ENCODE results near the gene KRR1. TPM values are rescaled to one million over a fixed set of nuclear protein-coding genes. Genes with fewer than 3 reads are reported as not detected.

KRR1 gene
- total RNA-seq, 2 experiments from 2014 or later = 144 to 148 TPM

DNA sequence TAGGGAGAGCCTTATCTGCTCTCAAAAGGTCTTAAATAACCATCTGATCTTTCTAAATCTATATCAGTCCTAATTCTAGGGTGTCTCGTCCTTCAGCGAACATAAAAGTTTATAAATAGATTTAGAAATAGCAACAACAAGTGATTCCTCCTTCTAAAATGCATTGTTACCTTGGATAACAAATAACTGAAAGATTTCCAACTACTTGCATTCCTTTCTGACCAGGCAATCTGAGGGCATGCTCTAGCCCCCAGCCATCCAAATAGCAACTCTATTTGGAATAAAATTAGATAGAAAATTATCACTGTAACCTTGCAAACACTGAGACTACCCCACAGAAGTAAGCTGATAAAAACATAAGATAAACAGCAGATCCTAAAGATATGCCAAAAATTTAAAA, 21.8 kb upstream of the KRR1 start:
- H3K27me3 Mint-ChIP-seq = peaks cover 14% of the 10 kb centered on the region
- H3K4me1 Mint-ChIP-seq (ENCODE audit: low read depth) = no peaks in the 10 kb centered on the region
- intact Hi-C loops (cut with DNase I, micrococcal nuclease) = no loop called here

DNA sequence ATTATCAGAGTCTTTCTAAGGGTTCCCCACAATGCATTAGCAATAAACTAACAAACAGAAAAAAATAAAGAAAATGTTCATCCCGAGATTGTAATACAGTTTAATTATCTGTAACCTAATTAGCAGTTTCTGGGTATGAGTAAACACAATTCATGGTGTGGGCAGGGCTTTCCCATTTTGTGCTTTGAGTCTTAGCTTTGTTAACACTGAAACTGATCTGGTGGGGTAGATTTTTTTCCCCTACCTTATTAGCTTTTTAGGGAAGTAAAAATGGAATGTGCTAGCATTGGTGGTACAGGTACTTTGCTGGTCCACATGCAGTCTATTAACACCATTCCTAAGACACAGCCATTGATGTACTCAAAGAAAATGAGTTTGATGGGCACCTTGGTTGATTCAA, 18.4 kb upstream of the KRR1 start:
- no peak for TF ChIP-seq CTCF (IDR thresholded peaks at IDR 0.05)
- Histone ChIP-seq H3K4me3 (ENCODE audit: low read length) (no peak overlapping the region), H3K27me3 (ENCODE audit: control insufficient read depth in 1 of 2, insufficient read depth in 2 of 2, low read length in 2 of 2) (peaks cover 0 to 10% of the 10 kb centered on the region in 2 experiments), H3K27ac (ENCODE audit: low read depth in 1 of 2, low read length in 2 of 2) (no peak overlapping the region), H3K36me3 (ENCODE audit: insufficient read depth, low read length) (no peaks in the 10 kb centered on the region), H3K4me1 (ENCODE audit: insufficient read depth, low read length) (no peaks in the 10 kb centered on the region), H3K9me3 (ENCODE audit: control insufficient read depth in 1 of 2, insufficient read depth in 1 of 2, low read length in 2 of 2) (no peaks in the 10 kb centered on the region)
- POLR2A ChIA-PET = no interaction called here
- no peak overlapping the region for H3K4me3 Mint-ChIP-seq
- no peak overlapping the region for H3K27ac Mint-ChIP-seq
- ATAC-seq (ENCODE audit: poor library complexity) = no peak
- H3K4me1 Mint-ChIP-seq (ENCODE audit: low read depth) = no peaks in the 10 kb centered on the region
- DNase-seq = no peak
- H3K27me3 Mint-ChIP-seq = peaks cover 35% of the 10 kb centered on the region
- intact Hi-C loops (cut with DNase I, micrococcal nuclease) = loop anchor here (2.0 to 10.0 kb wide), 5 partner anchors 507 to 1262 kb away; no protein-coding TSS in a partner anchor
- no peaks in the 10 kb centered on the region for H3K36me3 Mint-ChIP-seq (ENCODE audit: low read depth)
- CTCF ChIA-PET = no interaction called here
- no peaks in the 10 kb centered on the region for H3K9me3 Mint-ChIP-seq

More for the DNA sequence above, 21.8 kb upstream of the KRR1 start:
- ChIA-PET POLR2A (no interaction called here), CTCF (no interaction called here)
- no peak overlapping the region for H3K4me3 Mint-ChIP-seq
- H3K9me3 ChIP-seq (ENCODE audit: control insufficient read depth in 1 of 2, insufficient read depth in 1 of 2, low read length in 2 of 2) = no peaks in the 10 kb centered on the region
- no peak for TF ChIP-seq CTCF (IDR thresholded peaks at IDR 0.05)
- H3K9me3 Mint-ChIP-seq = no peaks in the 10 kb centered on the region
- no peak overlapping the region for H3K27ac Mint-ChIP-seq
- no peak overlapping the region for H3K27ac ChIP-seq (ENCODE audit: low read depth in 1 of 2, low read length in 2 of 2)
- H3K36me3 Mint-ChIP-seq (ENCODE audit: low read depth) = no peaks in the 10 kb centered on the region
- no peak overlapping the region for H3K4me3 ChIP-seq (ENCODE audit: low read length)
- H3K36me3 ChIP-seq (ENCODE audit: insufficient read depth, low read length) = no peaks in the 10 kb centered on the region
- ATAC-seq (ENCODE audit: poor library complexity) (no peak), DNase-seq (no peak)
- no peaks in the 10 kb centered on the region for H3K4me1 ChIP-seq (ENCODE audit: insufficient read depth, low read length)
- H3K27me3 ChIP-seq (ENCODE audit: control insufficient read depth in 1 of 2, insufficient read depth in 2 of 2, low read length in 2 of 2) = peaks cover 0 to 9% of the 10 kb centered on the region in 2 experiments

DNA sequence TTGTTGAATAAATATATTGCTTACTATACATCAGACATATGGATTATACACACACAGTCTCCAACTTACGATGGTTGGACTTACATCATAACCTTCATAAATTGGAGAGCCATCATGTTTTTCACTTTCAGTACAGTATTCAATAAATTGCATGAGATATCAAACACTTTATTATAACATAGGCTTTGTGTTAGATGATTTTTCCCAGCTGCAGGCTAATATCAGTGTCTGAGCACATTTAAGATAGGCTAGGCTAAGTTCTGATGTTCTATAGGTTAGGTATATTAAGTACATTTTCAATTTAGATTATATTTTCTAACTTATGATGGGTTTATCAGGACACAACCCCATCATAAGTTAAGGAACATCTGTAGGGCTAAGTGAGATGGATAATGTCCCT, 17.9 kb upstream of the KRR1 start:
- intact Hi-C loops (cut with DNase I, micrococcal nuclease) = loop anchor here (2.0 to 10.0 kb wide), 5 partner anchors 507 to 1263 kb away; no protein-coding TSS in a partner anchor

More for the DNA sequence above, 17.9 kb upstream of the KRR1 start:
- no peak for ATAC-seq (ENCODE audit: poor library complexity)
- Mint-ChIP-seq H3K27me3 (peaks cover 35% of the 10 kb centered on the region), H3K4me1 (ENCODE audit: low read depth) (no peaks in the 10 kb centered on the region), H3K9me3 (no peaks in the 10 kb centered on the region), H3K27ac (no peak overlapping the region), H3K4me3 (no peak overlapping the region), H3K36me3 (ENCODE audit: low read depth) (no peaks in the 10 kb centered on the region)
- Histone ChIP-seq H3K9me3 (ENCODE audit: control insufficient read depth in 1 of 2, insufficient read depth in 1 of 2, low read length in 2 of 2) (no peaks in the 10 kb centered on the region), H3K4me3 (ENCODE audit: low read length) (no peak overlapping the region), H3K4me1 (ENCODE audit: insufficient read depth, low read length) (no peaks in the 10 kb centered on the region), H3K27ac (ENCODE audit: low read depth in 1 of 2, low read length in 2 of 2) (no peak overlapping the region), H3K27me3 (ENCODE audit: control insufficient read depth in 1 of 2, insufficient read depth in 2 of 2, low read length in 2 of 2) (peaks cover 0 to 10% of the 10 kb centered on the region in 2 experiments), H3K36me3 (ENCODE audit: insufficient read depth, low read length) (no peaks in the 10 kb centered on the region)
- TF ChIP-seq CTCF (IDR thresholded peaks at IDR 0.05) = no peak
- ChIA-PET CTCF (no interaction called here), POLR2A (no interaction called here)
- DNase-seq = no peak
